Eye (tissue), 1 donor: Measurements from ENCODE around the gene PIGU.

ENCODE experiments used
- DNase-seq: peaks from one replicate; pipeline ENCODE4 v3.0.0-alpha.2; 2015

The PIGU gene

DNA sequence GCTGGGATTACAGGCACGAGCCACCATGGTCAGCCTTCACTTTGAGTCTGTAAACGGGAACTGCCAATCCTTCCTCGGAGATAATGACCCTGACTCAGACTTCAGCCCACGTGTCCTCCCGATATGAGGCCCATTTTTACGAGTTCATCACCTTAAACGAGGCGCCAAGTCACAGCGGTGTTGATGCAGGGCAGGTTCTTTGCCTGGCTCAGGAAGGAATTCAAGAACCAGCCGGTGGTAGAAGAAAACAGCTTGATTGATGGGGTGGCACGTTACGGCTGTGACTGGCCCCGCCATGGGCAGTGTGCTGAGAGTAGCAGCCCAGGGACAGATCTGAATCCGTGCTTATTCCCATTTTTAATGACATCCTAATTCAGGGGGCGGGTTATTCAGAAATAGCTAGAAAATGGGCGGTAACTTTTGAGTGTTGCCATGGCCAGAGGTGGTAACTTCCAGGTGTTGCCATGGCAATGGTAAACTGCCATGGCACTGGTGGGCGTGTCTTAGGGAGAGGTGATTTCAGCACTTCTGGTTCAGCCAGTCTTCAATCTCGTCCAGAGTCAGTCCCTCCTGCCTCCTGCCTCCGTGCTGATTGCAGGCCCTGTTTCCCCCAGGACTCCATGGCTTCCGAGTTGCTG lies 127.5 kb downstream of the PIGU start:
- DNase-seq, result no peak

DNA sequence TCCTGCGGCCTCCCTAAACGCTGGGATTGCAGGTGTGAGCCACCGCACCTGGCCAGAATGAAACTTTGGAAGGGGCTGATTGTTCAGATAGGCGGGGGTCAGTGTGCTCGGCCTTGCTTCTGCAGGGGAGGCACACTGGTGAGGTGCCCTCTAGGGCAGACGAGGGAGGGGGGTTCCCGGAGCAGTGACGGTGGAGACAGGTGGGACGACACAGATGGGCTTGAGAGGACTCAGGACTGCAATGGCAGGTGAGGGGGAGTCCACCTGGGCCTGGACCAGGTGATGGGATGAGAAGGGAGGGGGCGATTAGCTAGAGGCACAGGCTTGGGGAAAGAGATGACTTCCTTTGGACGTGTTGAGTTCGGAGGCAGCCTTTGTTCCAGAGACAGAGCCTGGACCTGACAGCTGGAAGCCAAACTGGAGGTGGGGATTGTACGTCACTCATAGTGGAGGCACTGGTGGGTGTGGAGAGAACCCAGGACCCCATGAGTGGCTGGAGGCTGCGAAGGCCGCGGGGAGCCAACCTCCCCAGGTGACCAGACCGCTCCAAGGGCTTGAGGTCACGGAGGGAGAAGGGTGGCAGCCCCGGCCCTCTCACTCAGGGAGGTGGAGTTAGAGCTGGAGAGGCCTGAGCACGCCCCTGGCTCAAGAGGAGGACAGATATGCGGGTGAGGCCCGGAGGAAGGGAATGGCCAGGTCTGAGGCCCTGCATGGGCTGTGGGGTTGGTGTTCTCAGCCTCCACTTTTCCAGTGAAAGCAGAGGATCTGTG lies 128.9 kb downstream of the PIGU start:
- no peak for DNase-seq

DNA sequence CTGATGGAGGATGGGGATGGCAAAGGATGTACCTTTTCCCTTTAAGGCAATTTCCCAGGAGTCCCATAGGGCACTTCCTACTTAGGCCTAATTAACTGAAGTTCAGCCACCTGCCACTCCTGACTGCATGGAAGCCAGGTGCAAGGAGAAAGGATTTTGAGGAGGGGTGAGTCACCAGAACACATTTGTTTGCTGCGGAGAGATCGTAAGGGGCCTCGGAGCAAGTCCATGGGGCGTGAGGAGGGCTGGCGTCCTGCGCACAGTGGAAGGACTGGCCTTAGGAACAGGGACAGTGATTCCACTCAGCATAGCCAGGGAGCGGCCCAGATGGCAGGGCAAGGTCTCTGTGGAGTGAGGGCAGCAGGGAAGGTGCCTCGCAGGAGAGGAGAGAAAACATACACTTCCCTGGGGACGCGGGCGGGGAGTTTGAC lies 130.1 kb downstream of the PIGU start:
- no peak for DNase-seq

DNA sequence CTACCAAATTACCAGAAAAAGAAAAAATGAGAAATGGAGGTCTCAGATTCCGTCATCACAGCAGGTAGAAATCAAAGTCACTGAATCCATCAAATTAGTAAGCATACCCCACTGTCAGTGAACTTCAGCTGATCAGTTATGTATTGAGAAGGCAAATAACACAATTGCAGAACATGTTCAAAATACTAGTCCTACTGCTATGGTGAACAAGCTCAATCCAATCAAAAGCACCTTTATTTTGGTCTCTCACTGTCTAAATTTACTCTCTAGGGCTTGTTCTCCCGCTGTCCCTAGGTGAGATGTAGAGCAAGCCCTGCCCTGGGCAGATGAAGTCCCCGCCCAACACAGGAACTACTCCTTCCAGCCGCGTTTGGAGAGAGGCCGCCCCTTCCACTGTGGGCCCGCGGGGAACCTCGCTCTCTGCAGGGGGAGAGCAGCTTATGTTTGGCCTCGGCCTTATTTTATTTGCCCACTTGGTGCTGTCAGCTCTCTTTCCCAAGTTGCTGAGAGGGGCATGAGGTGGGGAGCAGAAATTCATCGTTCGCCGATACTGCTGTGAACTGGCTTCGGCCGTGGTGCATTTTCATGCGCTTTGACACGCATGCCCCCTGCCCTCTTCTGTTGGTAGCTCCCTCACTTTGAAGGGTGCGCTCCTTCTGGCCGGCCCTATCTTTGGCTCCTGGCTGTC lies 132.6 kb downstream of the PIGU start:
- DNase-seq, result peak; percentile 50

DNA sequence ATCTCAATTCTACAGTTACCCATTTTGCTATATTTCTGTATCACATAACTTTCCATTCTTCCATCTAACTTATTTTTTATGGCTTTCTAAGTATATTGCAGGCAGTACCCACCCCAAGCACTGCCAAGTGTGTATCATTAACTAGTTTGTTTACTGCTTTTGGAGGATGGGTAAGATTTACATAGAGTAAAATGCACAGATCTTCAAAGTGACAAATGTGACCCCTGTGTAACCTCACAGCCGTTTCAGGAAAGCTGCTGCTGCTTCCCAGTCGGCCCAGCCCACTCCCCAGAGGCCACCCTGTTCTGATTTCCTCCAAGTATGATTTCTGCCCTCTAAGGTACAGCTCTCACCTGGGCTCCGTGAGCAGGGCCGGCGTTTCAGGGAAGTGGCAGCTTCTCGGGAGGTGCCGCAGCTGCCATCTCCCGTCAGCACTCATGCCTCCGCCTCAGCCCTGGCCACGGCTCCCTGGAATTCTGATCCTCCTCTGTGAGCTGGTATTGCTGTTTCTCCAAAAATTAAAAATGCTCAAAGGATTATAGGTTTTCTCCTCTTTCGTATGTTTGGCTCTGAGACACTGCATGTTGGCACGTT lies 133.3 kb downstream of the PIGU start:
- no peak for DNase-seq

DNA sequence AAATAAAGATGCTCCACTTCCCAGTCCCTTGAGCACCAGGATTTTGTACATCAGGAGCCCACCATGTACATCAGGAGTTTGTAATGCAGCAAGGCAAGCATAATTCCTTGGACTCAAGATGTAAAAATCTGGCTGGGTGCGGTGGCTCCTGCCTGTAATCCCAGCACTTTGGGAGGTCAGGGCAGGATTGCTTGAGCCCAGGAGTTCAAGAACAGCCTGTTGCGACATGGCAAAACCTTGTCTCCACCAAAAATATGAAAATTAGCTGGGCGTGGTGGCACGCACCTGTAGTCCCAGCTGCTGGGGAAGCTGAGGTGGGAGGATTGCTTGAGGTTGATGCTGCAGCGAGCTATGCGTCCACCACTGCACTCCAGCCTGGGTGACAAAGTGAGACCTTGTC lies 134.5 kb downstream of the PIGU start:
- no peak for DNase-seq

DNA sequence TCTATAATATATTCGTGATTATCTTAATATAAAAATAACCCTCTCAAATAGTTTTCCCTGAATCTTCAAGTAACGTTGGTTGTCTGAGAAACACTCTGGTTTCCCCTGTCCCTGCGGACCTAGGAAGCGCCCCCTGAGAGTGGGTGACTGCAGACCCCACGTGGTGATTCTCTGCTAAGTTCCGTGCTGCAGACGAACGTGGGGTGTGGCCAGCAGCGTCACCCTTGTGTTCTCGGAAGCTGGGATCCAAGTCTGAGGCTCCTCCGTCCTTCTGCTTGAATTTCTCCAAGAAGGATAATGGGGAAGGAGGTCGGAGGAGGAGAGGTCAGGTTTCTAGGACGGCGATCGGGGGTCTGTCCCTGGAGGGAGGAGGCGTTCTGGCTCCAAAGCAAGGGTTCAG lies 135.0 kb downstream of the PIGU start:
- DNase-seq, result no peak

DNA sequence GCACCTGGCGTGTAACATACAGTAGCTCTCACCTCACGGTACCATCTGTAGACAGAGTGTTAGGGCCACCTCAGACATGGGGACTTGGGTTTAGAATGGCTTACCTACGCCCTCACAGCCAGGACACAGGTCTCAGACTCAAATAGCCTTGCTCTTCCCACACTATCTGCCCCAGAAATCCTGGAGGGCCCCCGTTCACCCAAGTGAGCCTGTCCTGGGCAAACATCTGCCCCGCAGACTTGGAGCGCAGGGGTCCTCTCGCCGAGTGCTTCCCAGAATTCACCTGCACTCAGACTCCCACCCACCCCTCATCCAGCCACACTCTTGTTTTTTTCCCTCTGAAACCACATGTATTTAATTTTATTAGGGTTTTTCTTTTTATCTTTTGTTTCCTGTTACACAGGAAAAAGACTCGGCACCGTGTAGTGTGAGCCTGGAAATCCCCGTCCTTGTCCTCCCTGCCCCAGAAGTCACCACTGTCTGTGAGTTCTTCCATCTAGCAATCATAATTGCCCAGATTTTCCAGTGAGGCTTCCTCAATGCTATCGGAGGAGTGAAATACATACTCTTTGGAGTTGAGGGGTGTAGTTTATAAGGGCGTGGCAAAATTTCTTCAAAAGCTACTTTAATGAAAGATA lies 135.5 kb downstream of the PIGU start:
- DNase-seq, result no peak

DNA sequence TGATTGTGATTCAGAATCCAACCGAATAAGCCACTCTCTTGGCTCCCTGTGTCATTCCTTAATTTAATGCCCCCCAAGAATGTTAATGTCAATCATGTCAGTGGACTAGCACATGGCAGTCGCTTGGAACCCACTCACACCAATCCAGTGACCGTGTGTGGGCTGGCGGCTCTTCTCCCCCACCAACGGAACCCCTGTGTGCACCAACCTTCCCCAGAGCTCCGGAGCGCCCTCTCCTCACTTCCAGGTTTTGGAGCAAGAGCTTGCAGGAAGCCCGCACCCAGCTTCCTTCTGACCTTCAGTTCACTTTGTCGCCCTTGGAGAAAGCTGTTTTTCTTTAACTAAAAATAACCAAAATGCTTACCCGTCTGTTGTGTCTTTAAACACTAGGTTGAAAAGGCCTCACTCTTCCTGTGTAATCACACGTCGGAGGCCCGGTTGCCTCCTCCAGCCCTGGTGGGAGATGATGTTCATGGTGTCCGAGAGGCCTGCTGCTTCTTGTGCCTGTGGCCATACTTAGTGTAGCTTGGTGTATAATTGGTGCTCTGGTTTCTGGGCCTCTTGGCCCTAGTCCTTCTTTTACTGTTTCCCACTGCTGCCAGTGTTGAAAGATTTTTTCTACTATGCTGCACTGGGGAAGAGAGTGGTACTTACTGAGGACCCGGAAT lies 136.2 kb downstream of the PIGU start:
- DNase-seq, result no peak

DNA sequence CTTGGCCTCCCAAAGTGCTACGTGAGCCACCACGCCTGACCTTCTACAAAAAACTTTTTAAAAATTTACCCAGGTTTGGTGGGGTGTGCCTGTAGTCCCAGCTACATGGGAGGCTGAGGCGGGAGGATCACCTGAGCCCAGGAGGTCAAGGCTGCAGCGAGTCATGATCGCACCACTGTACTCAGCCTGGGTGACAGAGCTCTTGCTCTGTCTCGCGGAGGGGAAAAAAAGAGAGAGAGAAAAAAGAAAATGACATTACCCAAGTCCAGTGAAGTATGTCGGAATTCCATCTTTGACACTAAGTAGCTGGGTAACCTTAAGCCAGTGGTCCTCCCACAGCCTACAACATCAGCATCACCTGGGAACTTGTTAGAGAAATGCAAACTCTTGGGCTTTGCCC lies 137.1 kb downstream of the PIGU start:
- no peak for DNase-seq

DNA sequence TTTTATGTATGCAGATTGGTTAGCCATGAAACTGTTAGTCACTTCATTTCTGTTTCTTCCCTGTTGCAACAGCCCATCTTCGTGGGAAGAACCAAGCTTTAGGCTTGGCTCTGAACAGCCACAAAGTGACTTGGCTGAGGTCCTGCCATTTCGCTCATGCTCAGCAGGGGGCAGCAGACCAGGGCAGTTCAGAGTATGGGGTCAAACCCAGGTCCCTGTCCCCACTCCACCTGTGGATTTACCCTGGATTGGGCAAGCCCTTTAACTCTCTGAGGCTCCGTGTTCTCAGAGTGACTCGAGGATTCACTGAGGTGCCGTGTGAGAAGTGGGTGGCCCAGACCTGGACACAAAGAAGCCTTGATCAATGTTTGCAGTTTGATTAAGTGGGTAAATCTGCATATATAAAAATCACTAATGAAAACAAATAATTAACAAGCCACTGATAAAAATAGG lies 138.2 kb downstream of the PIGU start:
- peak; percentile 39 for DNase-seq

DNA sequence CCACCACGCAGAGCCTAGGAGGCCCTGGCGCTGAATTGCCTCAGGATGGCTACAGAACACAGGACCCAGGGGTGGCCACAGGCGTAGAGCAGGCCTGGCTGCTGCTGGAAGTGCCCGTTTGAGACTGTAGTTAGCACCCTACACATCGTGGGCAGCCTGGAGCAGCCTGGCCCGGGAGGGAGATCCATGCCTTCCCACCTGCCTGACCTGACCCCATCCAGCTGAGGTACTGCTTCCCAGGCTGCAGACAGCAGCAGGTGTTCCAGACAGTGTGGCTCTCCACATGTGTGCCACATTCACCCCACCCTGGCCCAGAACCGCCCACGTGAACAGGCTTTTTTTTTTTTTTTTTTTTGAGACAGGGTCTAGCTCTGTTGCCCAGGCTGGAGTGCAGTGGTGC lies 139.2 kb downstream of the PIGU start:
- DNase-seq, result no peak

DNA sequence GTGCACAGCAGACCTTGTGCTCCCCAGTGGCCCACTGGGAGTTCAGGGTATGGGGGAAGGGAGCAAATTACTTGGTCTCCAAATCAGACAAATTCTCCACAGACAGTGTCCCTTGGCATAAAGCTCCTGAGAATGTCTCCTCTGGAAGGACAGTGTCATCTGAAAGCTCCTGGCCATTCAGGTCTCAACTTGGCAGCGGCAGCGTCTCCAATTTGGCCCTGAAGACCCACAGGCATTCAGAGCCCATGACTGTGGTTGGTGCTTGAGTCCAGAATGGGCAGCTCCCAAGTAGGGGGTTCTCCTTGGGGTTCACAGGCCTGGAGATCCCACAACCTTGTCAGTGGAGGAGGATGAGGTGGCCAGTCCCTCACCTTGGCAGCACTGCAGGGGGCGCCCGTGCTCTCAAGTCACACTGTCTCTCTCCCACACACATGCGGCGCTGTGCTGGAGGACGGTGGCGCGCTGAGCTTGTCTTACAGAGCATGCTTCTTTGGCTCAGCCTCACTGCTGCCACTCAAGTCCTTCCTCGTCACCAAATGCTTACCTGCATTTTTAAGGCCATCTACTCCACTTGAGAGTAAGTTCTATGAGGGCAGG lies 140.0 kb downstream of the PIGU start:
- no peak for DNase-seq

DNA sequence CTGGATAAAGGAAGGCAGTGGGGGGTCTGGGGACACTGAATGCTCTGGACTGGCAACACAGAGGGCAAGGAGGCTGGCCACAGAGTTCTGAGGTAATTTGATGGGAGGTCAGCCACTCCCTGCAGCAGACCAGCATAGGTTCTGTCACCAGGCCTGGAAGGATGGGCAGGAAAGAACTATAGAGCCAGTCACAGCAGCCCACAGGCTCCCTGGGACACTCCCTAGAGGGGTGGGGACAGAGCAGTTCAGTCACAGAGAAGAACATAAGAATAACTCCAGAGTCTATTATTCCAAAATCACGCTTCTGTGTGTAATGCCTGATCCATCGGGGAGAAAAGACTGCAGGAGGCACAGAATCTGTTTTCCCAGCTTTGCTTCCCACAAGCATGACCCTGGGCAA lies 141.0 kb downstream of the PIGU start:
- no peak for DNase-seq

DNA sequence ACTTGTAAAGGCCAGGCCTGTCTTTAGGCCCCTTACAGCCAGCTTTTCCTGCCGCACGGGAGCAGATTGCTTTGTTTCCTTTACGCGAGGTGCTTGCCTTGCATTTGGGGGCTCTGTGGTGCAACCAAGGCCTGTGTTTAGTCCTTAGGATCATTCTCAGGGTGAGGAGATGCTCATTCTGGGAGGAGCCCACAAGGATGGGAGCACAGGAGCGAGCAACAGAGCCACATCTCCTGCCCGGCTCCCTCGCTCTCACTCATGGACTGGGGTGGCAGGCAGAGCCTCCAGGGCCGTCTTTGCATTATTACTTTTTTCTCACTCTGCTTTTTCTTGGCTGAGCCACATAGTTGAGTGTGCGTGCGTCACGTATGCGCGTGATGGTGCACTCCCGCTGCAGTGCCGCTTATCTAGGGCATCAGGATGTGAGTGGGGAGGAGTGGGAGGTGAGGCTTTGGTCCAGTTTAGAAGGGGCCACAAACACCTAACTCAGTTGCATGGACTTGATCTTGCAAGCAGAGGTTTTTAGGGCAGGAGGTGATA lies 141.5 kb downstream of the PIGU start:
- DNase-seq, result no peak

DNA sequence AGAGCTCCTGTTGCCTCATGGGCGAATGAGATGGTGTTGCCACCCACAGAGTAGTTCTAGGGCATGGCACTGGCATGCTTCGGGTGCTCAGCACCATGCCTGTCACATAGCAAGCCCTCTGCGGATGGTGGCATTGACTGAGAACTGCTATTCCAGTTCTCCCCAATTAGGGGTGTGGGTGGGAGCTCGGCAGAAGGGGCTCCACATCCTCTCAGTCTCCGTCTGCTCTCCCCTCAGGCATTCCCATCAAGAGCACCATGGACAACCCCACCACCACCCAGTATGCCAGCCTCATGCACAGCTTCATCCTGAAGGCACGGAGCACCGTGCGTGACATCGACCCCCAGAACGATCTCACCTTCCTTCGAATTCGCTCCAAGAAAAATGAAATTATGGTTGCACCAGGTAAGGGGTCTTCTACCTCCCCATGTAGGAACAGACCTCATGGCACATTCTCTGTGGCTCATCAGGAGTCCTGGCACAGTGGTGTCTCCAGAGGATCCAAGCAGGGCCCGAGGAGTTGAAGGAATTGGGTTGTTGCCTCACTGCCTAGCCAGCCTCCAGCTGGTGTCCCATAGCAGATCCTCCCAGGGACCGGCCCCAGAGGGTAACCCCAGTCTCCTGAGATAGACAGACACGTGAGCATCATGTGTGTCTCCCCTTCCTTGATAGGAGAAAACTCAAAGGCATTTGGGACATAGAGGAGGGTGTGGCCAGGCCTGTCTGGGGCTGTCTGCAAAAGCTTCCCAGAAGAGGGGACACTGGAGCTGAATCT lies 142.3 kb downstream of the PIGU start:
- no peak for DNase-seq

DNA sequence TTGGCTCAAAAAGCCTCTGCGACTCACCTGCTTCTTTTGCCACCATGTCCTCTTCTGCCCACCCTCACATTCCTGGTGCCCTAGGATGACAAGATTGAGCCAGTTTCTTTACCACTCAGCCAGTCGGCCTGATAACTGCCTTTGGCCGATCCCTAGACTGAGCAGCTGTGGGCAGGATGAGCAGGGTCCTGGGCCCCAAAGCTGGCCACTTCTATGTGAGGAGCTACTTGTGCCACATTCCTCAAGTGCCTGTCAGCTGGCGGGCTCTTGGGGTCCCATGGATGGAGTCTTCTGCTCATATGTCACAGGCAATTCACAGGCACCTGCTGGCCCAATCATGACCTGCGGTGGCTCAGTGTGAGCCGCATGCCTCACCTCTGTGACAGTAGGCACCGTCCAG lies 144.1 kb downstream of the PIGU start:
- DNase-seq, result no peak

DNA sequence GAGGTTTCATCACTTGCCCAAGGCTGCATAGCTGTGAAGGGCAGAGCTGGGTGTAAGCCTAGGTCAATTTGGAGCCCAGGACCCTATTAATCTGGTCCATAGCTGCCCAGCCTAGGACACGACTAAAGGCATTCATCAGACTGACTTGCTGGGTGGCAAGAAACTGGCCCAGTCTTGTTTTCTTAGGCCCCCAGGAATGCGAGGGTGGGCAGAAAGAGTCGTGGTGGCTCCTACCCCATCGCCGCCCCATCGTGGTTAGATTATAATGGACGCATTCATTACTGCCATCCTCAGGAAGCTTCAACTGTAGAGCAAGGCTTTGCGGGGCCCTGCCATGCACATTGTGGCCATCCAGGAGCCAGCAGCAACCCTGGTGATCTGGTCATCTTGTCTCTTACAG lies 144.6 kb downstream of the PIGU start:
- no peak for DNase-seq

DNA sequence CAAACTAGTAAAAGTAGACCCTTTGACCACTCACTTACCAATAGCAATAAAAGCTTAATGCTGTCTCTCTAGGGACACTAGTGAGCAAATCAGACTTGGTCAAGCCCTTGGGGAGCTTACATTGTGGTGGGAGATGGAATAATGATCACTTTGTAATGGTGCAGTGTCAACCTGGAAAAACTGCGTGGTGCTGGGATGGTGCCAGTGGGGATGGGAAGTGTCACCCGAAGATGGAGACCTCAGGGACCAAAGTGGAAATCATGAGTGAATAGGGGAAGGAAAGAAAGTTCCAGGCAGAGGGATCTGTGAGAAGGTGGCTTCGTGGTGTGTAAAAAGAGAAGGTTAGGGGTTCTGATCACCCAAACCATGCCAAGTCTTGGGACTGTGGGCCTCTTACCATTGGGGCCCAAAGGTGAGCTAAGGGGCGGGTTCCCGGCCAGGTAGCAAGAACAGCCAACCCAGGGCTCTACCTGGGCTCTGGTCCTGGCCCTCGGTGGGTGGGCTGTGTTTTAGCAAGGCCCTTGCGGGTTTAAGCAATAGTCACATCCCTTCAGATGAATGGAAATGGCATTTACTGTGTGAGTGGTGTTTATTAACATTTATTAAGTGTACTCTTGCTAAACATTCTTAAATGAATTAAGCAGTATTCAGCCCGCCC lies 145.2 kb downstream of the PIGU start:
- DNase-seq, result no peak

DNA sequence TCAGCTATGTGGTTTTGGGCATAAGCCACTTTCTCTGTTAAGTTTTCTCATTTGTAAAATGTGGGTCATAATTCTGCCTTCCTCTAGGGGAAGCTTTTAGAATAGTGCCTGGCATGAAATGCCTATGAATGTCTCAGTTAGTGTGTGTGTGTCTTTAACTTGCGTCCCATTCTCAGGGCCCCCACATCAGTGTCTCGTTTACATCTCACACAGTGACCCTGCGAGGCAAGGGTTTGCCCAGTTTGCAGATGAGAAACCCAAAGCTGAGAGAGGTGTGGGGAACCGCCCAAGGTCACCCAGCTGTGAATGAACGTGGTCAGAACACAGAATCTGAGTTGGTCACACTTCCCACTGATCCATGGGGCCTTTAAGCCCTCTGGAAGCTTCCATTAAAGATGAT lies 146.6 kb downstream of the PIGU start:
- no peak for DNase-seq

DNA sequence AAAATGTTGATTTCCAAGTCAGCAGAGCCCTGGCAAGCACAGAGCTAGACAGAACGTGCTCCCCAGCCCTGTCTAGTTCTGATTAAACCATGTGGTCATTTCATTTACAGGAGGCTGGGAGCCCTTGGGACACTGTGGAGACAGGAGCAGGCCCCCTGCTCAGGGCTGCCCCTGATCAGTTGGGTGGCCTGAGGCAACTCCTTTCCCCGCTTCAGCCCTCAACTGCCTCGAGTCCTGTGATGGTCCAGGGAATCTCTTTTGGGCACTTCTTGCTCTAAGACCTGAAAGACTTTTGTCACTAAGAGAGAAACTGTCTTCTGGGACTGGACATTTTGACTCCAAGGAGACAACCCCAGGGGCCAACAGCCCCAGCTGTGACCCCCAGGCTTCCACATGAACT lies 147.2 kb downstream of the PIGU start:
- no peak for DNase-seq
